Hematopoietic multipotent progenitor cell treated with erythropoietin and hydrocortisone succinate and interleukin-3 and kit ligand, for 15 days (in vitro differentiated cells): ENCODE data around the gene OPHN1.

Source experiments
- DNase-seq: peaks from one replicate; pipeline ENCODE4 v3.0.0-alpha.2; 2015; ENCODE audit warnings: low spot score

Gene OPHN1

GRCh38 chrX:68249401-68249831, 183.9 kb downstream of the OPHN1 start:
- DNase-seq, result no peak

- DNase-seq, result no peak
Observed at GRCh38 chrX:68238568-68238967, 194.7 kb downstream of the OPHN1 start.

GRCh38 chrX:68234171-68234910, 199.0 kb downstream of the OPHN1 start:
- DNase-seq, result no peak

GRCh38 chrX:68232206-68232605, 201.1 kb downstream of the OPHN1 start:
- DNase-seq, result no peak

GRCh38 chrX:68209008-68209407, 224.3 kb downstream of the OPHN1 start:
- DNase-seq, result no peak

- DNase-seq, result no peak
Observed at GRCh38 chrX:68204521-68205038, 228.7 kb downstream of the OPHN1 start.

- no peak for DNase-seq
Observed at GRCh38 chrX:68203646-68204045, 229.6 kb downstream of the OPHN1 start.

- DNase-seq, result no peak
Observed at GRCh38 chrX:68203211-68203610, 230.1 kb downstream of the OPHN1 start.

GRCh38 chrX:68199062-68199848, 234.0 kb downstream of the OPHN1 start:
- DNase-seq, result no peak

- DNase-seq, result peak; percentile 36
Observed at GRCh38 chrX:68196939-68197791, 236.1 kb downstream of the OPHN1 start.

- no peak for DNase-seq
Observed at GRCh38 chrX:68195561-68195960, 237.7 kb downstream of the OPHN1 start.

- no peak for DNase-seq
Observed at GRCh38 chrX:68193786-68194185, 239.5 kb downstream of the OPHN1 start.

- no peak for DNase-seq
Observed at GRCh38 chrX:68193234-68193633, 240.1 kb downstream of the OPHN1 start.

- no peak for DNase-seq
Observed at GRCh38 chrX:68190799-68191198, 242.5 kb downstream of the OPHN1 start.

- no peak for DNase-seq
Observed at GRCh38 chrX:68186552-68187262, 246.6 kb downstream of the OPHN1 start.

GRCh38 chrX:68185161-68185560, 248.1 kb downstream of the OPHN1 start:
- no peak for DNase-seq

GRCh38 chrX:68183612-68184214, 249.6 kb downstream of the OPHN1 start:
- peak; percentile 5 for DNase-seq

- DNase-seq, result no peak
Observed at GRCh38 chrX:68180579-68180978, 252.7 kb downstream of the OPHN1 start.

- DNase-seq, result no peak
Observed at GRCh38 chrX:68179355-68179754, 253.9 kb downstream of the OPHN1 start.

GRCh38 chrX:68177542-68177941, 255.8 kb downstream of the OPHN1 start:
- DNase-seq, result no peak

- no peak for DNase-seq
Observed at GRCh38 chrX:68175562-68175961, 257.7 kb downstream of the OPHN1 start.
